Subcutaneous abdominal adipose tissue (tissue), 5 donors: ENCODE measurements around the gene FAM209B.
"Not testable (repeated sequence)": the region's sequence is repeated elsewhere in the genome, so short reads cannot be mapped to it uniquely, and the experiment has no call there.

Source experiments
- H3K27ac ChIP-seq: one replicate; pipeline ENCODE4 v1.7.0; 2013; ENCODE audit warnings: low read depth, mild to moderate bottlenecking, inconsistent platforms, low read length, moderate library complexity
- H3K27me3 ChIP-seq, 5 donors: one replicate each; pipeline ENCODE4 v1.7.0; 2013; ENCODE audit warnings: low read length in 5 of 5, inconsistent platforms in 1 of 5; ENCODE audit not compliant: control insufficient read depth in 5 of 5, insufficient read depth in 4 of 5
- H3K36me3 ChIP-seq, 5 donors: one replicate each; pipeline ENCODE4 v1.7.0; 2013; ENCODE audit warnings: low read length in 5 of 5; ENCODE audit not compliant: control insufficient read depth in 5 of 5, insufficient read depth in 5 of 5
- H3K4me1 ChIP-seq, 5 donors: one replicate each; pipeline ENCODE4 v1.7.0; 2013; ENCODE audit warnings: low read length in 5 of 5, mild to moderate bottlenecking in 3 of 5, moderate library complexity in 1 of 5; ENCODE audit not compliant: control insufficient read depth in 5 of 5, insufficient read depth in 5 of 5
- H3K4me3 ChIP-seq, 5 donors: one replicate each; pipeline ENCODE4 v1.7.0; 2013; ENCODE audit warnings: low read length in 5 of 5, low read depth in 1 of 5
- H3K9ac ChIP-seq, 5 donors: one replicate each; pipeline ENCODE4 v1.7.0; 2013; ENCODE audit warnings: low read length in 5 of 5, mild to moderate bottlenecking in 4 of 5, moderate library complexity in 3 of 5
- H3K9me3 ChIP-seq, 5 donors: one replicate each; pipeline ENCODE4 v1.7.0; 2013; ENCODE audit warnings: low read length in 5 of 5; ENCODE audit not compliant: control insufficient read depth in 5 of 5
- donor health status: healthy.
- donor health status: healthy.
- donor health status: healthy.
- donor health status: healthy.
- donor health status: healthy.

Gene FAM209B

DNA sequence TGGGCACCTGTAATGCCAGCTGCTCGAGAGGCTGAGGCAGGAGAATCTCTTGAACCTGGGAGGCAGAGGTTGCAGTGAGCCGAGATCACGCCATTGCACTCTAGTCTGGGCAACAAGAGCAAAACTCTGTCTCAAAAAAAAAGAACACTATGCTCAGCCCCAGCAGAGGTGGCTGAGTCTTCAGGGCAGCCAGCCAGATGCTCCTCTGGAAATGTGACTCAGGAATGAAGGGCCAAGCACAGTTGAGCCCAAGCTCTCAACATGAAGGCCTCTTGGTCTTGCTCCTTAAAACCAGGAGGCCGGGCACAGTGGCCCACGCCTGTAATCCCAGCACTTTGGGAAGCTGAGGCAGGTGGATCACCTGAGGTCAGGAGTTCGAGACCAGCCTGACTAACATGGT is 31.5 kb downstream of the FAM209B start:
- H3K27me3 ChIP-seq, H3K9me3 ChIP-seq, H3K4me3 ChIP-seq, H3K36me3 ChIP-seq, H3K4me1 ChIP-seq, H3K9ac ChIP-seq, H3K27ac ChIP-seq: not testable (repeated sequence)

DNA sequence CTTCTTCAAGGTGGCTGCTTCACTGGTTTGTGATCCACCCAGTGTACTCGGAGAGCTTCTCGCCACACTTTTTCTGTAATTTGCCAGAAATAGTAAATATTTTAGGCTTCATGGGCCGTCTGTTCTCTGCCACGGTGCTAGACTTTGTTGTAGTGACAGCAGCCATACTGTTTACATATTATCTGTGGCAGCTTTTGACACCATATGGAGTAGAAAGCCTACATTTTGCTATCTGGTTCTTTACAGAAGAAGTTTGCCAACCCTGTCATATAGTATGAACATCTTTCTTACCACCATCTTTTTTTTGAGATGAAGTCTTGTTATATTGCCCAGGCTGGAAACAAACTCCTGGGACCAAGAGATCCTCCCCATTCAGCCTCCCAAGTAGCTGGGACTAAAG is 32.5 kb downstream of the FAM209B start:
- no peak overlapping the region for H3K9ac ChIP-seq
- H3K4me3 ChIP-seq, result no peak overlapping the region
- H3K27ac ChIP-seq, result no peak overlapping the region
- H3K36me3 ChIP-seq, result no peaks in the 10 kb centered on the region
- H3K27me3 ChIP-seq, result peaks cover 0 to 2% (median 0%) of the 10 kb centered on the region in 5 donors
- H3K9me3 ChIP-seq, result no peaks in the 10 kb centered on the region
- no peaks in the 10 kb centered on the region for H3K4me1 ChIP-seq

- no peaks in the 10 kb centered on the region for H3K4me1 ChIP-seq
- H3K9ac ChIP-seq, result no peak overlapping the region
- no peak overlapping the region for H3K27ac ChIP-seq
- no peak overlapping the region for H3K4me3 ChIP-seq
- no peaks in the 10 kb centered on the region for H3K9me3 ChIP-seq
- peaks cover 0 to 2% (median 0%) of the 10 kb centered on the region in 5 donors for H3K27me3 ChIP-seq
- no peaks in the 10 kb centered on the region for H3K36me3 ChIP-seq
Observed at GRCh38 chr20:56566621-56567020, 33.6 kb downstream of the FAM209B start.

- no peak overlapping the region for H3K4me3 ChIP-seq
- H3K4me1 ChIP-seq, result no peaks in the 10 kb centered on the region
- H3K9me3 ChIP-seq, result no peaks in the 10 kb centered on the region
- H3K9ac ChIP-seq, result no peak overlapping the region
- no peaks in the 10 kb centered on the region for H3K36me3 ChIP-seq
- H3K27ac ChIP-seq, result no peak overlapping the region
- peaks cover 0 to 6% (median 0%) of the 10 kb centered on the region in 5 donors for H3K27me3 ChIP-seq
Observed at GRCh38 chr20:56570832-56571231, 37.8 kb downstream of the FAM209B start.

DNA sequence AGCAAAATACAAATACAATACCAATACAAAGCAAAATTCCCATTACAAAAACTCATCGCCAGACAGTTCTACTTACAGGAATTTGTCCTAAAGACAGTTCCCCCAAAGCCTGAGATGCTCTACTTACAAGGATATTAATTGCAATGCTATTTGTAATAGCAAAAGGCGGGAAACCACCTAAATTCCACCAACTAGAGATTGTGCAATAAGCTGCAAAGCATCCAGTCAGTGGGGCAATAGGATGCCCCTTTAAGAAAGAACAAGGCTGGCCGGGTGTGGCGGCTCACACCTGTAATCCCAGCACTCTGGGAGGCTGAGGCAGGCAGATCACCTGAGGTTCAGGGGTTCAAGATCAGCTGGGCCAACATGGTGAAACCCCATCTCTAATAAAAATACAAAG is 39.1 kb downstream of the FAM209B start:
- Histone ChIP-seq H3K27me3 (peaks cover 0 to 6% (median 0%) of the 10 kb centered on the region in 5 donors), H3K4me3 (no peak overlapping the region), H3K9me3 (no peaks in the 10 kb centered on the region), H3K9ac (no peak overlapping the region), H3K36me3 (no peaks in the 10 kb centered on the region), H3K4me1 (no peaks in the 10 kb centered on the region), H3K27ac (no peak overlapping the region)

DNA sequence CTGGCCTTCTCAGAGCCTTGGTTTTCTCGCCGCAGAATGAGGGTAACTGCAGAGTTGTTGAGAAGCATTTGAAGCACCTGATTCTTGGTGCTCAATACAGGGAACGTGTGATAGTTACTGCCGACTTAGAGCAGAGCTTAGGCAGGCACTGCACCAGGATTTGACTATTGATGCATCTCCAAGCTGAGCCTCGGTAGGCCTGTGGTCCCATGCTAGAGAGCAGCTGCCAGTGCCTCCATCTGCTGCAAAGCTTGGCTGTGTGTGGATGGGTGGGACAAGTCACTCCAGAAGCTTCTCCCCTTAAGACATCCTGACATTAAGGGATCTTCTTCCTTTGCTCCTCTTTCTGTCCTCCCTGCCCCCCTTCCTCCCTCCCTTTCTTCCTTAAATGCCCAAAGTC is 40.9 kb downstream of the FAM209B start:
- no peak overlapping the region for H3K4me3 ChIP-seq
- H3K4me1 ChIP-seq, result no peaks in the 10 kb centered on the region
- no peaks in the 10 kb centered on the region for H3K9me3 ChIP-seq
- no peak overlapping the region for H3K27ac ChIP-seq
- H3K27me3 ChIP-seq, result peaks cover 0 to 6% (median 0%) of the 10 kb centered on the region in 5 donors
- no peak overlapping the region for H3K9ac ChIP-seq
- no peaks in the 10 kb centered on the region for H3K36me3 ChIP-seq

- H3K4me1 ChIP-seq, result no peaks in the 10 kb centered on the region
- no peak overlapping the region for H3K9ac ChIP-seq
- H3K36me3 ChIP-seq, result no peaks in the 10 kb centered on the region
- H3K27me3 ChIP-seq, result peaks cover 0 to 6% (median 0%) of the 10 kb centered on the region in 5 donors
- no peaks in the 10 kb centered on the region for H3K9me3 ChIP-seq
- H3K4me3 ChIP-seq, result no peak overlapping the region
- H3K27ac ChIP-seq, result no peak overlapping the region
Observed at GRCh38 chr20:56574531-56575142, 41.6 kb downstream of the FAM209B start.

DNA sequence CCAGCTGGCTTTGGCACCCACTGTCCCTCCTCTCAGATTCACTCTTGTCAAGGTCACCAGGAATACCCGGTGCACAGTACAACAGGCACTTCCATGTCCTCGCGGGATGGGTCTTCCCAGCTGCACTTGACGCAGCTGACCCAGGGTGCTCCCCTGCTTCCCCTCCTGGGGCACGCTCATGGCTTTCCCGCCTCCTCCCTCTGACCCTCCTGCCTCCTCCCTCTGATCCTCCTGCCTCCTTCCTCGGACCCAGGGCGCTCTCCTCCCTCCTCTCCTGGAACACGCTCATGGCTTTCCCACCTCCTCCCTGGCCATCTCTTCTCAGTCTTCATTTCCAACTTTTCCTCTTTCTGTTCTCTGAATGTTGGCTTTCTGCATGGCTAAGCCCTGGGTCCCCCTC is 42.1 kb downstream of the FAM209B start:
- Histone ChIP-seq H3K27ac (no peak overlapping the region), H3K4me1 (no peaks in the 10 kb centered on the region), H3K27me3 (peaks cover 0 to 6% (median 0%) of the 10 kb centered on the region in 5 donors), H3K9me3 (no peaks in the 10 kb centered on the region), H3K36me3 (no peaks in the 10 kb centered on the region), H3K9ac (no peak overlapping the region), H3K4me3 (no peak overlapping the region)

GRCh38 chr20:56575961-56576360 is 42.9 kb downstream of the FAM209B start:
- Histone ChIP-seq H3K4me3 (no peak overlapping the region), H3K36me3 (no peaks in the 10 kb centered on the region), H3K9me3 (no peaks in the 10 kb centered on the region), H3K27me3 (peaks cover 0 to 6% (median 0%) of the 10 kb centered on the region in 5 donors), H3K27ac (no peak overlapping the region), H3K9ac (no peak overlapping the region), H3K4me1 (no peaks in the 10 kb centered on the region)

DNA sequence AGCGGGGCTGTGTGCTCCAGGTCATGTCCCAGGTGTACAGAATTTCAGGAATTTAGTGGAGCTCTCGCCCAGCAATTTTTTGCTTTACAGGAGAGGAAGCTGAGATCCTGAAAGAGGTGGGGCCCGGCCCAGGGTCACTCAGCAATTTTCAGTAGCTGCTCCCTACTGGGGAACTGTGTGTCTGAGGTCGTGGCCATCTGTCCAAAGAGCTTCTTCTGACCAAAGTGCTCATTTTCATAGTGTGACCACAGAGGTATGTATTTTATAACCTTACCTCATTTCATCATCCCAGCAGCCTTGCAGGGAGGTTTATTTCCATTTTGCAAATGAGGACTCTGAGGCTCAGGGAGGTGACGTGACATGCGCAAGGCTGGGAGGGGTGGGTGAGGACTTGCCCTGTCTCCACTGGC is 46.3 kb downstream of the FAM209B start:
- H3K4me1 ChIP-seq, result no peaks in the 10 kb centered on the region
- no peaks in the 10 kb centered on the region for H3K9me3 ChIP-seq
- H3K4me3 ChIP-seq, result no peak overlapping the region
- H3K36me3 ChIP-seq, result no peaks in the 10 kb centered on the region
- no peak overlapping the region for H3K9ac ChIP-seq
- peaks cover 0 to 6% (median 4%) of the 10 kb centered on the region in 5 donors for H3K27me3 ChIP-seq
- H3K27ac ChIP-seq, result no peak overlapping the region
